Natural killer cell (primary cell): ENCODE data around the gene CXCR6. TPM values are rescaled to one million over a fixed set of nuclear protein-coding genes. Genes with fewer than 3 reads are reported as not detected.

Experiments used
- ATAC-seq, 3 donors: fragments of 150-1000 bp in 2 of 3; fragments of 200-7000 bp in 1 of 3; cut with Tn5 transposase; 1 replicate in 1 of 3; 2 replicates in 2 of 3; pipeline ENCODE4 v1.10.0; 2021; ENCODE audit warnings: mild to moderate bottlenecking in 2 of 3, moderate library complexity in 2 of 3
- DNase-seq, 2 donors: peaks; one replicate each; pipeline versions ENCODE4 v3.0.0 to v3.0.0-alpha.2; 2013 to 2021; ENCODE audit warnings: mixed read lengths in 1 of 2
- H3K27ac ChIP-seq: one replicate; pipeline ENCODE4 v1.5.1; 2013; ENCODE audit warnings: mild to moderate bottlenecking, low read length
- H3K27me3 ChIP-seq: one replicate; pipeline ENCODE4 v1.6.1; 2013; ENCODE audit warnings: low read length; ENCODE audit not compliant: control insufficient read depth, insufficient read depth
- H3K36me3 ChIP-seq: one replicate; pipeline ENCODE4 v1.6.1; 2013; ENCODE audit warnings: low read length; ENCODE audit not compliant: control insufficient read depth, insufficient read depth
- H3K4me1 ChIP-seq: one replicate; pipeline ENCODE4 v1.6.1; 2013; ENCODE audit warnings: low read length; ENCODE audit not compliant: control insufficient read depth, insufficient read depth
- H3K4me3 ChIP-seq: one replicate; pipeline ENCODE4 v1.5.1; 2013; ENCODE audit warnings: low read length
- H3K9me3 ChIP-seq: one replicate; pipeline ENCODE4 v1.6.1; 2013; ENCODE audit warnings: low read length; ENCODE audit not compliant: control insufficient read depth, insufficient read depth
- H3K27ac Mint-ChIP-seq, 2 donors: one replicate each; pipeline ENCODE4 v1.8.0; 2022; ENCODE audit warnings: mild to moderate bottlenecking in 2 of 2, mixed read lengths in 2 of 2, moderate library complexity in 1 of 2
- H3K27me3 Mint-ChIP-seq, 2 donors: one replicate each; pipeline ENCODE4 v1.8.0; 2022; ENCODE audit warnings: low read depth in 2 of 2, mixed read lengths in 2 of 2
- H3K36me3 Mint-ChIP-seq: one replicate; pipeline ENCODE4 v1.8.0; 2022; ENCODE audit warnings: mixed read lengths
- H3K4me1 Mint-ChIP-seq, 2 donors: one replicate each; pipeline ENCODE4 v1.8.0; 2022; ENCODE audit warnings: mixed read lengths in 2 of 2
- H3K4me3 Mint-ChIP-seq: one replicate; pipeline ENCODE4 v1.8.0; 2022; ENCODE audit warnings: mild to moderate bottlenecking, moderate library complexity, mixed read lengths
- H3K9me3 Mint-ChIP-seq, 2 donors: one replicate each; pipeline ENCODE4 v1.8.0; 2022; ENCODE audit warnings: mixed read lengths in 2 of 2
- CTCF ChIP-seq: fragments of 200-600 bp; IDR thresholded peaks from one replicate; pipeline ENCODE4 v1.8.0; 2022; ENCODE audit warnings: antibody characterized with exemption
- WGBS: methylation state at CpG from one replicate; pipeline ENCODE4 v1.1.7; 2013; ENCODE audit warnings: missing lambda C conversion rate; ENCODE audit not compliant: insufficient coverage; 5-methylcytosine and 5-hydroxymethylcytosine counted together
- intact Hi-C: fragments of 100-400 bp; cut with micrococcal nuclease; formaldehyde crosslinking; loops from one replicate; pipeline ENCODE4 v1.14.2; 2022
- total RNA-seq, 4 donors: library from RNA; stranded (reverse); fragments of 120-200 nt in 1 of 4; gene quantifications; one replicate each; pipeline versions ENCODE4 v1.2.3 to v1.2.4, GENCODE V29; 2013 to 2022

Gene CXCR6
- total RNA-seq, 3 donors from 2014 or later (not counting 1 experiment from before 2014, with no cell fraction given) = 0.95 to 2.1 (median 1.7) TPM

- no peaks in the 10 kb centered on the region for H3K27me3 ChIP-seq
- intact Hi-C loops = no loop called here
- Mint-ChIP-seq H3K9me3 (no peaks in the 10 kb centered on the region), H3K4me3 (no peak overlapping the region), H3K36me3 (peaks cover 16% of the 10 kb centered on the region), H3K27me3 (no peaks in the 10 kb centered on the region), H3K4me1 (peaks cover 20 to 37% of the 10 kb centered on the region in 2 donors), H3K27ac (no peak overlapping the region)
- DNase-seq (no peak), ATAC-seq (no peak)
- H3K36me3 ChIP-seq = peaks cover 49% of the 10 kb centered on the region
- peaks cover 51% of the 10 kb centered on the region for H3K4me1 ChIP-seq
- TF ChIP-seq CTCF = no peak
- H3K4me3 ChIP-seq = no peak overlapping the region
- H3K27ac ChIP-seq = no peak overlapping the region
- H3K9me3 ChIP-seq = no peaks in the 10 kb centered on the region
- 73% methylated on average over 3 of the region's 3 CpGs for whole genome bisulfite sequencing
Observed at GRCh38 chr3:45983770-45984169, 40.5 kb downstream of the CXCR6 start.

GRCh38 chr3:45984331-45985312 lies 41.4 kb downstream of the CXCR6 start:
- TF ChIP-seq CTCF = no peak
- peaks cover 43% of the 10 kb centered on the region for H3K36me3 ChIP-seq
- intact Hi-C loops = no loop called here

GRCh38 chr3:45985532-45986302 lies 42.5 kb downstream of the CXCR6 start:
- Histone ChIP-seq H3K4me3 (no peak overlapping the region), H3K36me3 (peaks cover 35% of the 10 kb centered on the region), H3K4me1 (peaks cover 49% of the 10 kb centered on the region), H3K27ac (no peak overlapping the region), H3K27me3 (no peaks in the 10 kb centered on the region), H3K9me3 (no peaks in the 10 kb centered on the region)
- no peak for TF ChIP-seq CTCF
- H3K4me3 Mint-ChIP-seq = no peak overlapping the region
- no peak for ATAC-seq
- WGBS = 96% methylated on average over 13 of the region's 13 CpGs
- DNase-seq = no peak
- no peak overlapping the region for H3K27ac Mint-ChIP-seq
- H3K4me1 Mint-ChIP-seq = peaks cover 38 to 48% of the 10 kb centered on the region in 2 donors
- H3K27me3 Mint-ChIP-seq = no peaks in the 10 kb centered on the region
- no peaks in the 10 kb centered on the region for H3K9me3 Mint-ChIP-seq
- intact Hi-C loops = no loop called here
- H3K36me3 Mint-ChIP-seq = peaks cover 7% of the 10 kb centered on the region

More at GRCh38 chr3:45984331-45985312, 41.4 kb downstream of the CXCR6 start:
- no peaks in the 10 kb centered on the region for H3K27me3 ChIP-seq
- H3K4me3 ChIP-seq = no peak overlapping the region
- no peak for DNase-seq
- Mint-ChIP-seq H3K4me3 (no peak overlapping the region), H3K9me3 (no peaks in the 10 kb centered on the region), H3K4me1 (peaks cover 28 to 40% of the 10 kb centered on the region in 2 donors), H3K27me3 (no peaks in the 10 kb centered on the region), H3K27ac (no peak overlapping the region), H3K36me3 (peaks cover 9% of the 10 kb centered on the region)
- H3K4me1 ChIP-seq = peaks cover 50% of the 10 kb centered on the region
- WGBS = 94% methylated on average over 8 of the region's 8 CpGs
- ATAC-seq = no peak
- no peak overlapping the region for H3K27ac ChIP-seq
- H3K9me3 ChIP-seq = no peaks in the 10 kb centered on the region
